Lower leg skin (tissue), 3 donors: ENCODE measurements around the gene SYAP1.

Source experiments
- POLR2A ChIP-seq, 2 donors: fragments of 450-650 bp; IDR thresholded peaks; one replicate each; pipeline ENCODE4 v1.6.1; 2016 to 2017; ENCODE audit warnings: antibody characterized with exemption in 2 of 2, mild to moderate bottlenecking in 1 of 2, moderate library complexity in 1 of 2
- TF ChIP-seq, protein P1 (sequence below), 3 donors: fragments of 450-650 bp; IDR thresholded peaks; one replicate each; pipeline ENCODE4 v1.5.1; 2016; ENCODE audit warnings: antibody characterized with exemption in 3 of 3, mild to moderate bottlenecking in 3 of 3, moderate library complexity in 2 of 3

GRCh38 chrX:16786139-16786790 lies 66.9 kb downstream of the SYAP1 start, which contains the start of gene TXLNG:
- TF ChIP-seq, protein P1, sequence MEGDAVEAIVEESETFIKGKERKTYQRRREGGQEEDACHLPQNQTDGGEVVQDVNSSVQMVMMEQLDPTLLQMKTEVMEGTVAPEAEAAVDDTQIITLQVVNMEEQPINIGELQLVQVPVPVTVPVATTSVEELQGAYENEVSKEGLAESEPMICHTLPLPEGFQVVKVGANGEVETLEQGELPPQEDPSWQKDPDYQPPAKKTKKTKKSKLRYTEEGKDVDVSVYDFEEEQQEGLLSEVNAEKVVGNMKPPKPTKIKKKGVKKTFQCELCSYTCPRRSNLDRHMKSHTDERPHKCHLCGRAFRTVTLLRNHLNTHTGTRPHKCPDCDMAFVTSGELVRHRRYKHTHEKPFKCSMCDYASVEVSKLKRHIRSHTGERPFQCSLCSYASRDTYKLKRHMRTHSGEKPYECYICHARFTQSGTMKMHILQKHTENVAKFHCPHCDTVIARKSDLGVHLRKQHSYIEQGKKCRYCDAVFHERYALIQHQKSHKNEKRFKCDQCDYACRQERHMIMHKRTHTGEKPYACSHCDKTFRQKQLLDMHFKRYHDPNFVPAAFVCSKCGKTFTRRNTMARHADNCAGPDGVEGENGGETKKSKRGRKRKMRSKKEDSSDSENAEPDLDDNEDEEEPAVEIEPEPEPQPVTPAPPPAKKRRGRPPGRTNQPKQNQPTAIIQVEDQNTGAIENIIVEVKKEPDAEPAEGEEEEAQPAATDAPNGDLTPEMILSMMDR (IDR thresholded peaks at IDR 0.05), result no peak
- TF ChIP-seq POLR2A (IDR thresholded peaks at IDR 0.05), result peak in 1 of 2 donors; percentile 76
